HG03135 (cell line): Measurements from ENCODE around the gene METAP1D.
A peak's percentile ranks its signal among the peaks of the same experiment; 100 is the strongest.
"Not testable (repeated sequence)": the region's sequence is repeated elsewhere in the genome, so short reads cannot be mapped to it uniquely, and the experiment has no call there.

Experiments used
- ATAC-seq: cut with Tn5 transposase; IDR thresholded peaks from one replicate; pipeline ENCODE4 v1.9.1; 2021; ENCODE audit warnings: mild to moderate bottlenecking, moderate library complexity; ENCODE audit not compliant: unreplicated experiment

METAP1D gene

GRCh38 chr2:171999604-172000469, at the start of gene METAP1D:
METAP1D (plus strand) TSS chr2:171999953; CDS start chr2:171999970, 17 bp downstream.
- peak; percentile 97 for ATAC-seq

GRCh38 chr2:171952276-171952675, 47.5 kb upstream of the METAP1D start:
- ATAC-seq, result no peak

GRCh38 chr2:171952748-171953147, 47.0 kb upstream of the METAP1D start:
- no peak for ATAC-seq

DNA sequence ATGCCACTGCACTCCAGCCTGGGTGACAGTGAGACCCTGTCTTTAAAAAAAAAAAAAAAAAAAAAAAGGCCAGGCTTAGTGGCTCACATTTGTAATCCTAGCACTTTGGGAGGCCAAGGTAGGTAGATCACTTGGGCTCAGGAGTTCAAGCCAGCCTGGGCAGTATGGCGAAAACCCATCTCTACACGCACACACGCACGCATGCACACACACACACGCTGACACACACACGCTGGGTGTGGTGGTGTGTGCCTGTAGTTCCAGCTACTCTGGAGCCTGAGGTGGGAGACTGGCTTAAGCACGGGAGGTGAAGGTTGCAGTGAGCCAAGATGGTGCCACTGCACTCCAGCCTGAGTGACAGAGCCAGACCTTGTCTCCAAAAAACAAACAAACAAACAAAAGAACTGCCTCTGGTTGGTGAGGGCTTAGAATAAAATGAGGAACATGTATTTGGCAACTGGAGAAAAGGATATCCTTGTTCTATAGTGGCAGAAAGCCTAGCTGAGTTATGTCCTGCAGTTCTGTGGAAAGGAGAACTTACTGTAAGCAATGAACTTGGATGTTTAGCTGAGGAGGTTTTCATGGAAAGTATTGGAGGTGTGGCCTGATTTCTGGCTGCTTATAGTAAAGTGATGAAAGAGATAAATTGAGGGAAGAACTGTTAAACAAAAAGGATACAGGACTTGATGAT, 43.5 kb upstream of the METAP1D start:
- ATAC-seq, result no peak

GRCh38 chr2:171957061-171957460, 42.7 kb upstream of the METAP1D start:
- ATAC-seq, result no peak

DNA sequence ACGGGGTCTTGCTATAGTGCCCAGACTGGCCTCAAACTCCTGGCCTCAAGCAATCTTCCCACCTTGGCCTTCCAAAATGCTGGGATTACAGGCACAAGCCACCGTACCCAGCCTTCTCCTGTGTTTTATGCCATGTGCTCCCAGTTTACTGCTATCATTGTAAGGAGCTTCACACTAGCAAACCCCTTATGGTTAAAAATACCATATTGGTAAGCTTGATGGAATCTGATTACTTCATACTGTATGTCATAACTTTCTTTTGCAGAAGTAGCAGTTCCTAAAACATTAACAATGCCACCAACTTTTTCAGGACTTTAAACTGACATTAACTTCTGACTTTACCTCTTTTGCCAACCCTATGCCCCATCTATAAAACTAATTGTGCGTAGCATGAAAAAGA, 41.3 kb upstream of the METAP1D start:
- no peak for ATAC-seq

GRCh38 chr2:171959998-171960397, 39.8 kb upstream of the METAP1D start:
- no peak for ATAC-seq

DNA sequence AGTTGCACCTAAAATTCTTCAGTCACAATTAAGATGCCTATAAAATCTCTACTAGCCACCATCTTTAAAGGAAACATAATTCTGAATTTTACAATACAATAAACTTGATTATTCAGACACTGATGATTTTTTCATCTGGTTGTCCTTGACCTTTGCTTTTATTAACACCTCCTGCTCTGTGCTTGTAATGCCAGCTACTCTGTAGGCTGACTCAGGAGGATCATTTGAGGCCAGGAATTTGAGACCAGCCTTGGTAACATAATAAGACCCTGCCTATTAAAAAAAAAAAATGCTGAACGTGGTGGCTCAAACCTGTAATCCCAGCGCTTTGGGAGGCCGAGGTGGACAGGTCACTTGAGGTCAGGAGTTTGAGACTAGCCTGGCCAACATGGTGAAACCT, 39.2 kb upstream of the METAP1D start:
- ATAC-seq, result no peak

DNA sequence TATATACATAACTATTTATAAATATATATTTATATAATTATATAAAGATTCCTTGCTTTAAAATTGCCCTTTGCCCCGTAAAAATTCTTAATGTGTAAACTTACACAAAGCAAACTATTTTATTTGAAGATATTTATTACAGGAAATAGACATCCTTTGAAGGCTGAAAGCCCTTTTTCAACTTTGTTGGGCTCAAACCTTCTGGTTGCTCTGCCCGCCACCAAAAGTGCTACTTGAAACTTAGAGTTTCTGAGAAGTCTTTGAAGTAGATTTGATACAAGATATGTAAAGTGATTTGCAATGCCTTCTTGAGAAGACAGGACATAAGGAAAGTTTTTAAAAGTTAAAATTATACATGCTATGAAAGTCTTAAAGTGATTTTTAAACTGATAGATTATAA, 36.6 kb upstream of the METAP1D start:
- ATAC-seq, result no peak

DNA sequence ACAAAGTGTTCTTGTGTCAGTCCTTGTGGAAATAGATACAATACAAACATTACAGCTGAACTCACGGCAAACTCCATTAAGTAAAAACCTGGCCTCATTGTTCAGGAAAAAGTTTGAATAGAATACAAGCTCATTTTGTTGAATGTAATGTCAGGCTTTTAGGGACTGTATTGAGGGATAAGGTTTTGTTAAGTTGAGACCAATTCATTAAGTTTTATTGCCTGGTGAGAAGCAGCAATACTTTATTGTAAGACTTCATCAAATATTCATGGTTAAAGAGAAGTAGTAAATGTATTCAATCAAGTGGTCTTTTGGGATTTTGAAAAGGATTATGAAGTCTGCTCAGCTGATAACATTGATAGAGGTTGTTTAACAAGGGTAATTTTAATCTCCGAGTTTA, 35.4 kb upstream of the METAP1D start:
- ATAC-seq, result no peak

GRCh38 chr2:171965238-171965637, 34.5 kb upstream of the METAP1D start:
- no peak for ATAC-seq

GRCh38 chr2:171965661-171966060, 34.1 kb upstream of the METAP1D start:
- ATAC-seq, result no peak

- ATAC-seq, result no peak
Measured at GRCh38 chr2:171966235-171966634, 33.5 kb upstream of the METAP1D start.

DNA sequence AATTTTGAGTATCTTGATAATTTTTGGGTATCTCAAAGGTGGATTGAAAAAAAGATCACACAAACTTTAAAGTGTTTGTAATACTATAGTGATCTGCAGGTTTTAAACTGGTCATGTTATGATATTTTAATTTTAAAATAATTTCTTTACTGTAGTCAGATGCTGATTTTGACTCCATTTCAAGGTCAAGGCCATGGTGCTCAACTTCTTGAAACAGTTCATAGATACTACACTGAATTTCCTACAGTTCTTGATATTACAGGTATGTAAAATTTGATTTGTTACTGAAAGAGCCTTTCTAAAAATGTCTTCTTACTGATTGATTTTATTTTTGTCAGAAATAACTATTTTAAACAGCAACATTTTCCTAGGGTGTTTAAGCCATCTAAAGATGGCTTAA, 33.1 kb upstream of the METAP1D start:
- ATAC-seq, result no peak

DNA sequence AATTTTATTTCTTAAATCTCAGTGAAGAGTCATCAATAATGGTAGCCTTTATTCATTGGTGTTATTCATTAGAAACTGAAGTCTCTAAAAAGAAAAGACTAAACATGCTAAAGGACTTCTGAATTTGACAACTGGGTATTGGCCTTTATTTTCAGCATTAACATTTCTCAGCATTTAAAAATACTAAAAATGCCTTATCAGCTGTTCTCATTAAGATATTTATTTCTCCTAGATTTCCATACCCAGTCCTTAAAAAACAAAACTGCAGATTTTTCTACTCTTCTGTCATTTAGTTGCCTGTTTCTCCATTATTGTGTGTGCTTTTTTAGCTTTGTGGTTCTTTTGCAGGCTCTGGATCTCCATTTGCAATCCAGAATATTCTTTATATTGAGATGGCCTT, 31.2 kb upstream of the METAP1D start:
- ATAC-seq, result no peak

GRCh38 chr2:171972329-171972982, 27.3 kb upstream of the METAP1D start:
- ATAC-seq, result no peak

DNA sequence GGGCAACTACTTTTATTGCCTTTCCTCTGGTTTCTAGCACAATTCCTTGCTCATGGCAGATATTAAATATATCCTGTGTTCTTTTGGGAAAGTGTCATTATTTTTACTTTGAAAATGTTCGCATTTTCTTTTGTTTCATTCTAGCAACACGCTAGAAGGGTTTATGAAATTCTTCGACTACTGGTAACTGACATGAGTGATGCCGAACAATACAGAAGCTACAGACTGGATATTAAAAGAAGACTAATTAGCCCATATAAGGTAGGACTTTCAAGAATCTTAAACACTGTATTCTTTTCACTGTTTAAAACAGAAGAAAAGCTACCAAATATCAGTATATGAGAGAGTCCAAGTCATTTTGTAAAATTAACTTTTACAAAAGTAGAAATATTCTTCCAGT, 20.6 kb upstream of the METAP1D start:
- no peak for ATAC-seq

GRCh38 chr2:171983924-171984323, 15.8 kb upstream of the METAP1D start:
- ATAC-seq, result not testable (repeated sequence)

DNA sequence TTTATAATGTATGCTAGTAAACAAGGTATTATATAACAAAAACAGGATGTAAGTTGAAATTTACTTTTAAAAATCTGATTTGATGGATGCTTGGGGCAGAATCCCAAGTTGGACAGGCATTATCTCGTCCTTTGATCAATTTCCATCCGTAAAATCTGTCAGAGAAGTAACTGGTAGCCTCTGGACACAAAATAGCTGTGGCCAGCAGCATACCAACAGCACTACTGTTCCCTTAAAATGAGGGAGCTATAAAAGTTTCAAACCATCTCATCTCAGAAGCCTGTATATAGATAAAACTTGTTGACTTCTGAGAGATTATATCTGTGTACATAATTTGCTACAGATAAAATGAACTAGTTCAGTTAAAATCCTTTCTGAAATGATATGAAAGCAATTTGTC, 14.7 kb upstream of the METAP1D start:
- ATAC-seq, result no peak

DNA sequence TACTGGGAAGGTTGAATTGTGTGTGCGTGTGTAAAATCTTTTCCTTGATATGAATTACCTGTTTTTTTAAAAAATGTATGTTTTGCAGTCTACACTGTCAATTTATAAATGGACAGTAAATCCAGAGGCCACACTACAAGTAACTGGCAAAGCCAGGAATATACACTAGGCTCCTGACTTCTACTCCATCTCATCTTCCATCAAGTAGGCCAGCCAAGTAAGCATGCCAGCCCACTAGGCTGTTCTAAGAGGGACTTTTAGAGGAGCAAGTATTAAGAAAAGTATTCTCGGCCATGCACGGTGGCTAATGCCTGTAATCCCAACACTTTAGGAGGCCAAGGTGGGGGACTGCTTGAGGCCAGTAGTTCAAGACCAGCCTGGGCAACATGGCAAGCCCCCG, 13.0 kb upstream of the METAP1D start:
- ATAC-seq, result no peak

DNA sequence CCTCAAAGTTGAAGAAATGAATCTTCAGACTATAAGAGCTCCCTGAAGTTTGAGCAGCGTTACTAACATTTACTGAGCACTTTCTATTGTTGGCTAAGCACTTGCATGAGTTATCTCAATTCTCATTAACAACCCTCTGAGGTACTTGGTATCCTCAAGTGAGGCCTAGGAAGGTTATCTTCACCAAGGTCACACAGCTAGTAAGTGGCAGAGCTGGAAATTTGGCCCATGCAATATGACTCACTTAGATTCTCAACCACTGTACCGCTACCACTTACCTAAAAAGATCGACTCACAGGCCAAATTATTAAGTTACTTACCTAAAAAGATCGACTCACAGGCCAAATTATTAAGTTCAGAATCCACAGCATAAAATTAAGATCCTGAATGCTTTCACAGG, 8.7 kb upstream of the METAP1D start:
- ATAC-seq, result no peak

- no peak for ATAC-seq
Measured at GRCh38 chr2:171995586-171995985, 4.2 kb upstream of the METAP1D start.
